Loucy (cell line): ENCODE measurements around the gene LTB4R2.
A peak's percentile ranks its signal among the peaks of the same experiment; 100 is the strongest.

ENCODE experiments used
- H2AFZ ChIP-seq: fragments of 200-600 bp; sonication (generic); 2 replicates; pipeline ENCODE4 v1.6.0; 2016; ENCODE audit warnings: antibody characterized with exemption, mild to moderate bottlenecking, low read length, moderate library complexity
- H3F3A ChIP-seq: fragments of 200-600 bp; 2 replicates; pipeline ENCODE4 v1.6.0; 2016; ENCODE audit warnings: antibody characterized with exemption, low read depth, mild to moderate bottlenecking
- H3K27me3 ChIP-seq: fragments of 200-600 bp; sonication (generic); 2 replicates; pipeline ENCODE4 v1.6.1; 2014; ENCODE audit warnings: low read length, mild to moderate bottlenecking; ENCODE audit not compliant: insufficient read depth, poor library complexity, severe bottlenecking
- H3K36me3 ChIP-seq: fragments of 200-600 bp; sonication (generic); 2 replicates; pipeline ENCODE4 v1.6.1; 2016; ENCODE audit warnings: low read length; ENCODE audit not compliant: insufficient read depth
- H3K4me1 ChIP-seq: fragments of 200-600 bp; sonication (generic); 2 replicates; pipeline ENCODE4 v1.5.1; 2014; ENCODE audit warnings: low read length, mild to moderate bottlenecking; ENCODE audit not compliant: insufficient read depth, poor library complexity, severe bottlenecking
- H3K4me2 ChIP-seq: fragments of 200-600 bp; sonication (generic); 2 replicates; pipeline ENCODE4 v1.6.0; 2014; ENCODE audit warnings: antibody characterized with exemption, low read length, low read depth, mild to moderate bottlenecking; ENCODE audit not compliant: poor library complexity, severe bottlenecking
- H3K4me3 ChIP-seq: fragments of 200-600 bp; sonication (generic); 2 replicates; pipeline ENCODE4 v1.5.1; 2014; ENCODE audit warnings: low read length, mild to moderate bottlenecking, mixed read lengths; ENCODE audit not compliant: poor library complexity, severe bottlenecking
- H3K79me2 ChIP-seq: fragments of 200-600 bp; sonication (generic); 2 replicates; pipeline ENCODE4 v1.6.1; 2014; ENCODE audit warnings: low read length; ENCODE audit not compliant: insufficient read depth
- H3K9ac ChIP-seq: fragments of 200-600 bp; sonication (generic); 2 replicates; pipeline ENCODE4 v1.6.0; 2014; ENCODE audit warnings: mild to moderate bottlenecking, low read depth, low read length, moderate library complexity; ENCODE audit not compliant: poor library complexity, severe bottlenecking
- H3K9me2 ChIP-seq: fragments of 200-600 bp; sonication (generic); replicated peaks from 2 replicates; pipeline ENCODE4 v1.6.1; 2016; ENCODE audit warnings: low read depth, low read length, mixed read lengths
- H3K9me3 ChIP-seq: fragments of 200-600 bp; sonication (generic); 2 replicates; pipeline ENCODE4 v1.6.1; 2014; ENCODE audit warnings: mild to moderate bottlenecking, antibody characterized with exemption, low read length, low read depth; ENCODE audit not compliant: insufficient read depth
- H4K20me1 ChIP-seq: fragments of 200-600 bp; sonication (generic); 2 replicates; pipeline ENCODE4 v1.6.0; 2014; ENCODE audit warnings: antibody characterized with exemption, low read length, mild to moderate bottlenecking; ENCODE audit not compliant: insufficient read depth, poor library complexity, severe bottlenecking
- CTCF ChIP-seq: fragments of 200-600 bp; sonication (generic); conservative IDR thresholded peaks from 2 replicates; pipeline ENCODE4 v1.5.1; 2014; ENCODE audit warnings: mild to moderate bottlenecking, antibody characterized with exemption, low read length
- EZH2phosphoT487 ChIP-seq: fragments of 200-600 bp; IDR thresholded peaks from 2 replicates; pipeline ENCODE4 v1.6.1; 2018; ENCODE audit warnings: antibody characterized with exemption, mild to moderate bottlenecking, moderate library complexity, borderline replicate concordance

LTB4R2 gene

DNA sequence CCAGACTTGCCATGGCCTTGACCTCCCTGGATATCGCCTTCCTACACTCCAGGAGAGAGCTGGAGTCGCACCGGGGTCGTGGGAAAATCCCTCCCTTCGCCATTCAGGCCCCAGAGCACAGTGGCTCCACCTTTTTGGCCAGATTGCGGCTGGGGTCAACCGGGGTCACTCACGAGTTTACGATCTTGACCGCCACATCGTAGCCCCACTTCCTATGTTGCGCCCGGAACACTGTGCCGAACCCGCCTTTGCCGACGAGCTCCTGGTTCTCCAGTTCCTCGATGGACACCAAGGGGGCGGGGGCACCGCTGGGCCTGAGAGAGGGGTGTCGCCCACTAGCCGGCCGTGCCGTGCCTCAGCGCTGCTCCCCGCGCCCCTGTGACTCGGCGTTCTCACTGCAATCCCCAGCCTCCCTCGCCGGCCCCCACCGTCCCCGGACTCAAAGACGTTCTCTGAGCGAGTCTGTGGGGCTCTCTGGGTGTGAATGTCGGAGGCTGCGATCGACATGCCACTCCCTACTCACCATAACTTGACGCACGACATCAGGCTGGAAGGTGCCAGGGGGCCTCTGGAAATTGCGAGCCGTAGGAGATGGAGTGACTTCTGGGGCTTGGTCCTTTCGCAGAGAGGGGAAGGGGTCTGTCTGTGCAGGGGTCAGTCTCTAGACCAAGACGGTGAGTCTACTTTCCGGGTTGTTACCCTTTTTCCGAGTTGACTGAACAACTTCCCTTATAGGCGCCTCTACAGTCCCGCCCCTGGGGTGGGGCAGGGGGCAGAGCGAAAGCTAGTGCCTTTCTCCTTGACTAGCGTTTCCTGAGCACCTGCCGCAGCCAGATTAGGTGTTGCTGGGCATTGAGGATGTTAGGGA is 29.6 kb downstream of the LTB4R2 start, which contains the start of gene RIPK3:
RIPK3 (minus strand) TSS at position 708 of the 868 bp plus-strand sequence; CDS start at position 543, 165 bp downstream.
- Histone ChIP-seq H3K4me1 (peaks cover 43% of the 10 kb centered on the region), H4K20me1 (no peaks in the 10 kb centered on the region), H3K4me2 (peak within 1 kb of the TSS; percentile 72), H3K9me3 (no peaks in the 10 kb centered on the region), H3K79me2 (peaks cover 6% of the 10 kb centered on the region; the same call in 1 of the 2 replicates), H3K9me2 (no peaks in the 10 kb centered on the region), H2AFZ (peak within 1 kb of the TSS; percentile 57), H3K27me3 (no peaks in the 10 kb centered on the region), H3K9ac (peak within 1 kb of the TSS; percentile 77), H3K36me3 (no peaks in the 10 kb centered on the region), H3K4me3 (peak within 1 kb of the TSS; percentile 77), H3F3A (no peaks in the 10 kb centered on the region)
- TF ChIP-seq EZH2phosphoT487: no peak
- no peak for TF ChIP-seq CTCF

DNA sequence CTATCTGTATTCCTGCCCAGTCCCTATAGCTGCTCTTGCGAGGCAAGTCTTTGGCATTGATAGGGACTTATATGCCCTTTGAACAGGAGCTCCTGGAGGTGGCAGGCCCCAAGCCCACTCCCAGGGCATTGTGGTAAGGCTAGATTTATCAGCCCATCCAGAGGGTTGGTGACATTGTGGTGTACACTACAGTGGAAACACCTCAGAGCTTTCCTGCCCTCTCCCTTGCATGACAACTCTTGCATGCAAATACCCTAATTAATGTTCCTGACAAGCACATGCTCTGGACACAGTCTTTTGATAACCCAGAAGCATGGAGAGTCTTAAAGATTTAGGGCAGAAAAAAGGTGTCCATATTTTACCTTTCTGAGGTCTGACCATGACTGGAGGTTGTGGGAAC is 30.7 kb downstream of the LTB4R2 start:
- Histone ChIP-seq H3K79me2 (peaks cover 6% of the 10 kb centered on the region; the same call in 1 of the 2 replicates), H2AFZ (no peak overlapping the region), H3K9me3 (no peaks in the 10 kb centered on the region), H3K36me3 (no peaks in the 10 kb centered on the region), H3K27me3 (no peaks in the 10 kb centered on the region), H3F3A (no peaks in the 10 kb centered on the region), H3K9me2 (no peaks in the 10 kb centered on the region), H3K9ac (no peak overlapping the region), H3K4me2 (no peak overlapping the region), H3K4me3 (no peak overlapping the region), H4K20me1 (no peaks in the 10 kb centered on the region), H3K4me1 (peaks cover 37% of the 10 kb centered on the region)
- TF ChIP-seq CTCF: no peak
- TF ChIP-seq EZH2phosphoT487: no peak

DNA sequence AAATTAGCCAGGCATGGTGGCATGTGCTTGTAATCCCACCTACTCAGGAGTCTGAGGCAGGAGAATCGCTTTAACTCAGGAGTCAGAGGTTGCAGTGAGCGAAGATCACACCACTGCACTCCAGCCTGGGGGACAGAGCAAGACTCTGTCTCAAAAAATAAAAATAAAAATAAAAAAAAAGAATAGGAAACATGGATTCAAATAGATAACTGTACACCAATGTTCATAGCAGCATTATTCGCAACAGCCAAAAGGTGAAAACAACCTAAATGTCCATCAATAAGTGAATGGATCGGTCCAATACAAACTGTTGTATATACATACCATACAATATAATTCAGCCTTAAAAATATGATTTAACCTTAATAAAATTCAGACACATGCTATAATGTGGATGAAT is 32.9 kb downstream of the LTB4R2 start:
- no peak overlapping the region for H3K9ac ChIP-seq
- H3K27me3 ChIP-seq: no peaks in the 10 kb centered on the region
- no peak overlapping the region for H3K4me2 ChIP-seq
- H2AFZ ChIP-seq: no peak overlapping the region
- H3K4me3 ChIP-seq: no peak overlapping the region
- H3F3A ChIP-seq: no peaks in the 10 kb centered on the region
- no peaks in the 10 kb centered on the region for H4K20me1 ChIP-seq
- no peaks in the 10 kb centered on the region for H3K9me3 ChIP-seq
- TF ChIP-seq CTCF (no peak), EZH2phosphoT487 (no peak)
- peaks cover 14% of the 10 kb centered on the region for H3K4me1 ChIP-seq
- H3K79me2 ChIP-seq: peaks cover 6% of the 10 kb centered on the region; the same call in 1 of the 2 replicates
- no peaks in the 10 kb centered on the region for H3K9me2 ChIP-seq
- no peaks in the 10 kb centered on the region for H3K36me3 ChIP-seq
